HEK293 (cell line): ENCODE data around the gene CPNE1.

ENCODE experiments used
- ELK4 ChIP-seq: IDR thresholded peaks from 2 replicates; pipeline ENCODE4 v1.6.1; 2011; ENCODE audit warnings: mild to moderate bottlenecking, low read depth, low read length, borderline replicate concordance
- GLI2 ChIP-seq: fragments of 450-650 bp; formaldehyde crosslinking; IDR thresholded peaks from 2 replicates; pipeline ENCODE4; 2017; ENCODE audit warnings: missing biosample characterization, missing genetic modification characterization, low read depth, borderline replicate concordance
- GLIS2 ChIP-seq: fragments of 450-650 bp; formaldehyde crosslinking; IDR thresholded peaks from 2 replicates; pipeline ENCODE4 v1.5.1; 2016; ENCODE audit warnings: missing biosample characterization, missing genetic modification characterization
- HOXA7 ChIP-seq: sonication (generic); formaldehyde crosslinking; IDR thresholded peaks from 2 replicates; pipeline ENCODE4 v1.8.1; 2022; ENCODE audit warnings: missing genetic modification reagents, borderline replicate concordance
- KLF7 ChIP-seq: fragments of 450-650 bp; formaldehyde crosslinking; IDR thresholded peaks from 2 replicates; pipeline ENCODE4 v1.5.1; 2016; ENCODE audit warnings: missing biosample characterization, missing genetic modification characterization, borderline replicate concordance
- SCRT2 ChIP-seq: fragments of 450-650 bp; formaldehyde crosslinking; IDR thresholded peaks from 2 replicates; pipeline ENCODE4 v1.5.1; 2016; ENCODE audit warnings: missing biosample characterization, missing genetic modification characterization
- SETDB1 ChIP-seq: IDR thresholded peaks from one replicate; pipeline ENCODE4 v1.6.1; 2017; ENCODE audit warnings: mild to moderate bottlenecking, low read length, moderate library complexity, mixed read lengths; ENCODE audit not compliant: insufficient read length
- TRIM28 ChIP-seq: IDR thresholded peaks from 2 replicates; pipeline ENCODE4 v1.6.1; 2011; ENCODE audit warnings: low read length, control low read depth, borderline replicate concordance
- ZBTB48 ChIP-seq: fragments of 450-650 bp; formaldehyde crosslinking; IDR thresholded peaks from 2 replicates; pipeline ENCODE4 v1.5.1; 2016; ENCODE audit warnings: missing biosample characterization, missing genetic modification characterization
- ZFHX2 ChIP-seq: fragments of 450-650 bp; formaldehyde crosslinking; conservative IDR thresholded peaks from 2 replicates; pipeline ENCODE4 v1.5.1; 2016; ENCODE audit warnings: missing biosample characterization, missing genetic modification characterization
- ZFP41 ChIP-seq: fragments of 450-650 bp; formaldehyde crosslinking; IDR thresholded peaks from 2 replicates; pipeline ENCODE4 v1.5.1; 2016; ENCODE audit warnings: missing biosample characterization, missing genetic modification characterization, borderline replicate concordance
- ZNF114 ChIP-seq: fragments of 450-650 bp; formaldehyde crosslinking; IDR thresholded peaks from 2 replicates; pipeline ENCODE4 v1.5.0; 2017; ENCODE audit warnings: missing biosample characterization, missing genetic modification characterization
- ZNF121 ChIP-seq: fragments of 450-650 bp; formaldehyde crosslinking; IDR thresholded peaks from 2 replicates; pipeline ENCODE4 v1.5.1; 2016; ENCODE audit warnings: missing biosample characterization, missing genetic modification characterization
- ZNF133 ChIP-seq: fragments of 450-650 bp; formaldehyde crosslinking; IDR thresholded peaks from 2 replicates; pipeline ENCODE4 v1.5.1; 2016; ENCODE audit warnings: missing biosample characterization, missing genetic modification characterization
- ZNF148 ChIP-seq: fragments of 450-650 bp; formaldehyde crosslinking; IDR thresholded peaks from 2 replicates; pipeline ENCODE4 v1.5.0; 2017; ENCODE audit warnings: missing biosample characterization, missing genetic modification characterization, borderline replicate concordance
- ZNF157 ChIP-seq: fragments of 450-650 bp; formaldehyde crosslinking; IDR thresholded peaks from 2 replicates; pipeline ENCODE4 v1.5.1; 2016; ENCODE audit warnings: missing biosample characterization, missing genetic modification characterization
- ZNF169 ChIP-seq: fragments of 450-650 bp; formaldehyde crosslinking; IDR thresholded peaks from 2 replicates; pipeline ENCODE4 v1.5.1; 2016; ENCODE audit warnings: missing biosample characterization, missing genetic modification characterization
- ZNF184 ChIP-seq: fragments of 450-650 bp; IDR thresholded peaks from 2 replicates; pipeline ENCODE4 v1.5.1; 2018; ENCODE audit warnings: missing biosample characterization, mild to moderate bottlenecking, missing genetic modification characterization
- ZNF202 ChIP-seq: fragments of 450-650 bp; formaldehyde crosslinking; IDR thresholded peaks from 2 replicates; pipeline ENCODE4 v1.5.1; 2016; ENCODE audit warnings: missing biosample characterization, missing genetic modification characterization, borderline replicate concordance
- ZNF26 ChIP-seq: fragments of 450-650 bp; formaldehyde crosslinking; IDR thresholded peaks from 2 replicates; pipeline ENCODE4 v1.5.1; 2016; ENCODE audit warnings: missing biosample characterization, missing genetic modification characterization
- ZNF266 ChIP-seq: fragments of 450-650 bp; formaldehyde crosslinking; IDR thresholded peaks from 2 replicates; pipeline ENCODE4 v1.5.1; 2016; ENCODE audit warnings: missing biosample characterization, missing genetic modification characterization, low read depth
- ZNF302 ChIP-seq: fragments of 450-650 bp; formaldehyde crosslinking; IDR thresholded peaks from 2 replicates; pipeline ENCODE4 v1.5.1; 2016; ENCODE audit warnings: missing biosample characterization, missing genetic modification characterization, low read depth
- ZNF423 ChIP-seq: fragments of 450-650 bp; formaldehyde crosslinking; IDR thresholded peaks from 2 replicates; pipeline ENCODE4 v1.5.1; 2016; ENCODE audit warnings: missing biosample characterization, missing genetic modification characterization
- ZNF544 ChIP-seq: fragments of 450-650 bp; formaldehyde crosslinking; IDR thresholded peaks from 2 replicates; pipeline ENCODE4 v1.5.0; 2017; ENCODE audit warnings: missing biosample characterization, missing genetic modification characterization
- ZNF768 ChIP-seq: fragments of 450-650 bp; formaldehyde crosslinking; IDR thresholded peaks from 2 replicates; pipeline ENCODE4 v1.5.1; 2018; ENCODE audit warnings: missing biosample characterization, mild to moderate bottlenecking, missing genetic modification characterization
- ZNF776 ChIP-seq: fragments of 450-650 bp; formaldehyde crosslinking; IDR thresholded peaks from 2 replicates; pipeline ENCODE4 v1.5.0; 2017; ENCODE audit warnings: missing biosample characterization, missing genetic modification characterization, borderline replicate concordance
- TF ChIP-seq, protein P1 (sequence below): fragments of 450-650 bp; formaldehyde crosslinking; IDR thresholded peaks from 2 replicates; pipeline ENCODE4 v1.5.1; 2016; ENCODE audit warnings: missing biosample characterization, missing genetic modification characterization
- TF ChIP-seq, protein P2 (sequence below): fragments of 450-650 bp; formaldehyde crosslinking; IDR thresholded peaks from 2 replicates; pipeline ENCODE4 v1.5.1; 2016; ENCODE audit warnings: missing biosample characterization, missing genetic modification characterization

The CPNE1 gene

GRCh38 chr20:35616465-35617396, 48.0 kb downstream of the CPNE1 start (continued):
- TF ChIP-seq ZBTB48 (tag by site-specific recombination) (no peak), ZNF776 (tag by site-specific recombination) (no peak), ZNF184 (tag by site-specific recombination) (no peak; the same call in 1 of the 2 replicates), ZNF148 (tag by site-specific recombination) (no peak), ZNF26 (tag by site-specific recombination) (no peak), ZFP41 (tag by site-specific recombination) (no peak), SCRT2 (tag by site-specific recombination) (peak; percentile 83), ZNF768 (no peak), ZNF133 (tag by site-specific recombination) (no peak), SETDB1 (peak; percentile 33), ZFHX2 (0 out of 2 replicates have a peak, but pooled peaks have one; percentile 7), GLI2 (no peak), ZNF302 (tag by site-specific recombination) (no peak), ZNF169 (tag by site-specific recombination) (no peak), ZNF423 (tag by site-specific recombination) (no peak), ZNF202 (tag by site-specific recombination) (no peak), GLIS2 (tag by site-specific recombination) (no peak), KLF7 (peak; percentile 79), ZNF114 (no peak), ELK4 (no peak), TRIM28 (no peak), ZNF121 (no peak), HOXA7 (no peak), ZNF544 (tag by site-specific recombination) (no peak), ZNF157 (no peak), ZNF266 (tag by site-specific recombination) (no peak)
- TF ChIP-seq, protein P1, sequence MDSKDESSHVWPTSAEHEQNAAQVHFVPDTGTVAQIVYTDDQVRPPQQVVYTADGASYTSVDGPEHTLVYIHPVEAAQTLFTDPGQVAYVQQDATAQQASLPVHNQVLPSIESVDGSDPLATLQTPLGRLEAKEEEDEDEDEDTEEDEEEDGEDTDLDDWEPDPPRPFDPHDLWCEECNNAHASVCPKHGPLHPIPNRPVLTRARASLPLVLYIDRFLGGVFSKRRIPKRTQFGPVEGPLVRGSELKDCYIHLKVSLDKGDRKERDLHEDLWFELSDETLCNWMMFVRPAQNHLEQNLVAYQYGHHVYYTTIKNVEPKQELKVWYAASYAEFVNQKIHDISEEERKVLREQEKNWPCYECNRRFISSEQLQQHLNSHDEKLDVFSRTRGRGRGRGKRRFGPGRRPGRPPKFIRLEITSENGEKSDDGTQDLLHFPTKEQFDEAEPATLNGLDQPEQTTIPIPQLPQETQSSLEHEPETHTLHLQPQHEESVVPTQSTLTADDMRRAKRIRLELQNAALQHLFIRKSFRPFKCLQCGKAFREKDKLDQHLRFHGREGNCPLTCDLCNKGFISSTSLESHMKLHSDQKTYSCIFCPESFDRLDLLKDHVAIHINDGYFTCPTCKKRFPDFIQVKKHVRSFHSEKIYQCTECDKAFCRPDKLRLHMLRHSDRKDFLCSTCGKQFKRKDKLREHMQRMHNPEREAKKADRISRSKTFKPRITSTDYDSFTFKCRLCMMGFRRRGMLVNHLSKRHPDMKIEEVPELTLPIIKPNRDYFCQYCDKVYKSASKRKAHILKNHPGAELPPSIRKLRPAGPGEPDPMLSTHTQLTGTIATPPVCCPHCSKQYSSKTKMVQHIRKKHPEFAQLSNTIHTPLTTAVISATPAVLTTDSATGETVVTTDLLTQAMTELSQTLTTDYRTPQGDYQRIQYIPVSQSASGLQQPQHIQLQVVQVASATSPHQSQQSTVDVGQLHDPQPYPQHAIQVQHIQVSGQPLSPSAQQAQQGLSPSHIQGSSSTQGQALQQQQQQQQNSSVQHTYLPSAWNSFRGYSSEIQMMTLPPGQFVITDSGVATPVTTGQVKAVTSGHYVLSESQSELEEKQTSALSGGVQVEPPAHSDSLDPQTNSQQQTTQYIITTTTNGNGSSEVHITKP (tag by site-specific recombination), result peak; percentile 90
- TF ChIP-seq, protein P2, sequence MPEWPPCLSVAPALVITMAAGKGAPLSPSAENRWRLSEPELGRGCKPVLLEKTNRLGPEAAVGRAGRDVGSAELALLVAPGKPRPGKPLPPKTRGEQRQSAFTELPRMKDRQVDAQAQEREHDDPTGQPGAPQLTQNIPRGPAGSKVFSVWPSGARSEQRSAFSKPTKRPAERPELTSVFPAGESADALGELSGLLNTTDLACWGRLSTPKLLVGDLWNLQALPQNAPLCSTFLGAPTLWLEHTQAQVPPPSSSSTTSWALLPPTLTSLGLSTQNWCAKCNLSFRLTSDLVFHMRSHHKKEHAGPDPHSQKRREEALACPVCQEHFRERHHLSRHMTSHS (tag by site-specific recombination), result no peak
